Activated CD8-positive, alpha-beta memory T cell treated with anti-CD3 and anti-CD28 coated beads for 48 hours (primary cell): ENCODE data around the gene SMARCD2.
"Not testable (repeated sequence)": the region's sequence is repeated elsewhere in the genome, so short reads cannot be mapped to it uniquely, and the experiment has no call there.

Experiments used
- DNase-seq, 3 experiments: peaks; one replicate each; pipeline ENCODE4 v3.0.0-alpha.2; 2020; ENCODE audit warnings: low read depth in 2 of 3, low spot score in 2 of 3

SMARCD2 gene

DNA sequence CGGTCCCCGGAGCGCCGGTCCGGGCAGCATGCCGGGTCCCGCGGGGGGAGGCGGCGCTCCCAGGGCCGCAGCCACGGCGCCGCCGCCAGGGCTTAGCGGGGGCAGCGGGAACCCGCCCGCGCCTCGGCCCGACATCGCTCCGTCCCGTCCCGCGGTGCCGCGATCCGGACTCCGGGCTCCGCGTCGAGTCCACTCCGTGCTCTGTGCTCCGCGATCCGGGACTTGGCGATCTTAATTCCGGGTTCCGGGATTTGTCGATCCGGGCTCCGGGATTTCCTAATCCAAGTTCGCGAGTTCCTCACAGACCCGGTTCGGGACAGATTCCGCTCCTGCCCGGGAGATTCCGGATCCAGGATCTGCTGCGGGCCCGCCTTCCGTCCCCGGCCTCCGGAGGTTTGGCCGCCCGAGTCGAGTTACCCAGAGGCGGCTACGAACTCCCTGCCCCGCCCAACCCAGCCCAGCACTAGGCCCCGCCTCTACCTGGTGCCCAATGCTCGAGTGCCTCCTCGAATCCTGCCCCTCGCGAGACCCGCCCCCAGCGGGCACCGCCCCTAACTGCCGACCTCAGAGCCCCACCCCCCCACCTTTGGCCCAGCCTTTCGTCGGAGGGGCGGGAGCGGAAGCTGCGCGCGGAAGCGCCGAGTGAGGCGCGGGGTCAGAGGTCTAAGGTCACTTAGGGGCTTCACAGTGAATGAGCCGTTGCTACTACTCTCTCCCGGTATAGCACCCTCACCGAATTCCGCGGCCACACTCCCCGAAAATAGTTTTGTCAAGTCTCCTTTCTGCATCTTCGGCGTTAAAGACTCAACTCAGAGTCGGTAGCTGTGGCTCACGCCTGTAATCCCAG is at the start of gene SMARCD2:
SMARCD2 (minus strand) TSS at position 146 of the 847 bp plus-strand sequence; CDS start at position 135, 11 bp downstream.
- DNase-seq: peak; percentile 93 to 97 (median 96)

DNA sequence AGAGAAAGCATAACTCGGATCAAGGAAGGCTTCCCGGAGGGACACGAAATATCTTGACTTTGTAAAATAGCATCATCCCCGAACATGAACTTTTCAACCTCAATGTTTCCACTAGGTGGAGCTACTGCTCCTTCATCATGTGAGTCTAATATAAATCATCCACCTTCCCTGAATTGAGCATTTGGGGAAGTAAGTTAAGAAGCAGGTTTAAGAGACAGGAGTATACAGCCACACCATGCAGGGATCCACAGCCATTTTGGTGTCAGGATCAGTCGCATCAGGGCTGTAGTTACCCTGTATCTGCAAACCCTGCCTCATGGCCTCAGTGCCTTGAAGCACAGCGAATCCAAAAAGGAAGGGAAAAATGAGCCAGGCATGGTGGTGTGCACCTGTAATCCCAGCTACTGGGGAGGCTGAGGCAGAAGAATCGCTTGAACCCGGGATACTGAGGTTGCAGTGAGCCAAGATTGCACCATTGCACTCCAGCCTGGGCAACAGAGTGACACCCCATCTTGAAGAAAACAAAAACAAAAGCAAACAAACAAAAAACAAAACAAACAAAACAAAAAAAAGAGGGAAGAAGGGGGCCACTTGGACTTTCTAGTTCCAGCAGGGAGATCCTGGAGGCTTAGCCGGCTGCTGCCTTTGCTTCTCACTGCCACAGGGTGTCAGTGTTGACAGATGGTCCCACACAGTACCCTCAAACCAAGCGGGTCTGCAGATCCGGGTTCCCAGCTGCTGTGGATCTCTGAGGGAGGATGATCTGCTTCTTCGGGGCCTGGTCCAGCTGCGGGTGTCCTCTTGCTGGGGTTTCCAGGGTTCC is 46.8 kb upstream of the SMARCD2 start:
- not testable (repeated sequence) for DNase-seq

DNA sequence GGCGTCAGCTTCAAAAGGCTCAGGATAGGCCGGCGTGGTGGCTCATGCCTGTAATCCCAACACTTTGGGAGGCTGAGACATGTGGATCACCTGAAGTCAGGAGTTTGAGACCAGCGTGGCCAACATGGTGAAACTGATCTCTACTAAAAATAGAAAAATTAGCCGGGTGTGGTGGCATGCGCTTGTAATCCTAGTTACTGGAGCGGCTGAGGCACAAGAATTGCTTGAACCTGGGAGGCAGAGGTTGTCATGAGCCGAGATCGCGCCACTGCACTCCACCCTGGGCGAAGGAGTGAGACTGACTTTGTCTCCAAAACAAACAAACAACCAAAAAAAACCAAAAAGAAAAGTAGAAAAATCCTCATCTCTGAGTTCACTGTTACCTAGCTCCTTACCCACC is 42.6 kb upstream of the SMARCD2 start:
- DNase-seq: not testable (repeated sequence)

DNA sequence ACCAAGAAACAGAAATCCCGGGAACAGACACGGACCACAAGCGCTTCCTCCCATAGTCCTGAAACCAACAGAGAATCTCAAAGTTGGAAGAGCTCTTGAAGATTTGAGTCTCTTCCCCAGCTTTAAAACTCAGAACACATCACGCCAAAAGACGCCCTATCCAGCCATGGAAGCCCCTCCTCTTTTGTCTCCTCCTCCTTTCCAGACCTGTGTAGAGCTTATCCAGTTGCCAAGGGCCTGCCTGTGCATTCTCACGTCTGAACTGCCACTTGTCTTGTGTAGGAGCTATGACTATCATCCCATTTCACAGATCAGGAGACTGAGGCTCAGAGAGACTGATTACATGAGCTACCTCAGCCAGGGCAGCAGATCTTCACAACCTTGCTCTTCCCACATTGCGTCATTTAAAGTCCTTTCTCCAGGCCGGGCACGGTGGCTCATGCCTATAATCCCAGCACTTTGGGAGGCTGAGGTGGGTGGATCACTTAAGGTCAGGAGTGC is 40.2 kb upstream of the SMARCD2 start:
- not testable (repeated sequence) for DNase-seq

DNA sequence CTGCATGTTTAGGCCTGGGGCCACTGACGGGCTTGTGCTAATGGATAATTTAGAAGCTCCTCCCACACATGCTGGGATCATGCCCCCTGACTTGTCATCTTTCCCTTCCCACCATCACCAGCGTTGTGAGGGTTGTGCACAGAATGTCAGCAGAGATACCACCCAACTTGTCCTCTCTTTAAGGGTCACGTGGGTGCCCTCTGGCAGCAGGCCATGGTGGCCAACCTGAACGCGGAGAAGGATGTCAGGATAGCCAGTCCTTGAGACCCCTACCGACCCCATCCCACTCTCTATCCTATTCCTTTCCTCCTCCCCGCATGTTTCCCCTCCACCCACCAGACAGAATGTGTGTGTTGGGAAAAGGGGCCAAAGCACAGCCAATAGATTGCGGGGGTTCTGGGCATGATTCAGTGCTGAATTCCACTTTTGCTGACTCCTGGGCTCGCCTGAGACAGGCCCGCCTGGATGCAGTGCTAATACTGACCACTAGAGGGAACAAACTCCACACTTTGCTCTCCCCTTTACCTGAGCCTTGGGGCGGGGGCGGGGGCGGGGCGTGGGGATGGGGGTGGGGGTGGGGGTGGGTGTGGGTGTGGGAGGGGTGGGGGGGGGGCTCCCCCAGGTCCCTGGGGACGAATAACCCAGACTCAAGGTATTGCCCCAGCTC is 39.6 kb upstream of the SMARCD2 start, which contains the start of gene GH2:
GH2 (minus strand) TSS at position 10 of the 667 bp plus-strand sequence. CDS start 143 bp downstream, outside the sequence.
- peak in 2 of 3 experiments; percentile 8 to 38 for DNase-seq

DNA sequence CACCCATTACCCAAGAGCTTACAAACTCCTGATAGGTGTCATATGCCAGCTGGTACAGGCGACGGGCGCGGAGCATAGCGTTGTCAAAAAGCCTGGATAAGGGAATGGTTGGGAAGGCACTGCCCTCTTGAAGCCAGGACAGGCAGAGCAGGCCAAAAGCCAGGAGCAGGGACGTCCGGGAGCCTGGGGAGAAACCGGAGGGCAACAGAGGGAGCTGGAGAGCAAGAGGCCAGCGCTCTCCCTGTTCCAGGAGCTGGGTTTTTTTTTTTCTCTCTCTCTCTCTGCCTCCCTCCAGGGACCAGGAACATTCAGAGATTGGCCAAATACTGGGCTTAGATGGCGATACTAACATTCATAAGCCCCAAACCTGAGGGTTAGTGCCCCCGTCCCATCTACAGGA is 38.9 kb upstream of the SMARCD2 start:
- not testable (repeated sequence) for DNase-seq

DNA sequence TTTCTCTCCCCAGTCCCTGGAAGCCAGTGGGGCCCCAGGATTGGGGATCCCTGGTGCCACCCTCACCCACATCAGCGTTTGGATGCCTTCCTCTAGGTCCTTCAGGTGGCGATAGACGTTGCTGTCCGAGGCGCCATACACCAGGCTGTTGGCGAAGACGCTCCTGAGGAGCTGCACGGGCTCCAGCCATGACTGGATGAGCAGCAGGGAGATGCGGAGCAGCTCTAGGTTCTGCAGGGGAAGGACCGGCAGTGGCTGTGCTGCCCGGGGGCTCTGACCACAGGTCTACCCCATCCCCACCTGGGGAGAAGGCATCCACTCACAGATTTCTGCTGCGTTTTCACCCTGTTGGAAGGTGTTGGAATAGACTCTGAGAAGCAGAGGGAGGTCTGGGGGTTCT is 38.2 kb upstream of the SMARCD2 start:
- no peak for DNase-seq

DNA sequence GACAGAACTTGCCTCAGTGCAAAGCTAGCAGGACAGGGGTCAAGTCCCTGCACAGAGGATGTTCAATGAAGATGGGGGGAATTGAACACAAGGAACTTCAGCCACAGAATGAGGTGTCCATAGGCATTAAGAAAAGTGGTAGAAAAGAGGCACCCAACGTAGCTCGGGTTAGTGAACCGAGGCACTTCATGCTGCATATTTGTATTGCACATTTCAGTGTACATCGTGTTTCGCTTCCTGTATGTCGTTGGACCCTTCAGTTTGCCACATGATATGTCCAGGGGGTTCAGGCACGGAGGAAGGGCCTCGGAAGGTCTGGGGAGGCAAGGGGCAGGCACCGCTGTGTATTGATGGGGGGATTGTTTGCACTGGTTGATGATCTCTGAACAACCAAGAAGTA is 35.9 kb upstream of the SMARCD2 start:
- not testable (repeated sequence) for DNase-seq

DNA sequence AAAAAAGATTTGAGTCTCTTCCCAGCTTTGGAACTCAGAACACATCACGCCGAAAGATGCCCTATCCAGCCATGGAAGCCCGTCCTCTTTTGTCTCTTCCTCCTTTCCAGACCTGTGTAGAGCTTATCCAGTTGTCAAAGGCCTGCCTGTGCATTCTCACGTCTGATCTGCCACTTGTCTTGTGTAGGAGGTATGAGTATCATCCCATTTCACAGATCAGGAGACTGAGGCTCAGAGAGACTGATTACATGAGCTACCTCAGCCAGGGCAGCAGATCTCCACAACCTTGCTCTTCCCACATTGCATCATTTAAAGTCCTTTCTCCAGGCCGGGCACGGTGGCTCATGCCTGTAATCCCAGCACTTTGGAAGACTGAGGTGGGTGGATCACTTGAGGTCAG is 32.2 kb upstream of the SMARCD2 start:
- not testable (repeated sequence) for DNase-seq

DNA sequence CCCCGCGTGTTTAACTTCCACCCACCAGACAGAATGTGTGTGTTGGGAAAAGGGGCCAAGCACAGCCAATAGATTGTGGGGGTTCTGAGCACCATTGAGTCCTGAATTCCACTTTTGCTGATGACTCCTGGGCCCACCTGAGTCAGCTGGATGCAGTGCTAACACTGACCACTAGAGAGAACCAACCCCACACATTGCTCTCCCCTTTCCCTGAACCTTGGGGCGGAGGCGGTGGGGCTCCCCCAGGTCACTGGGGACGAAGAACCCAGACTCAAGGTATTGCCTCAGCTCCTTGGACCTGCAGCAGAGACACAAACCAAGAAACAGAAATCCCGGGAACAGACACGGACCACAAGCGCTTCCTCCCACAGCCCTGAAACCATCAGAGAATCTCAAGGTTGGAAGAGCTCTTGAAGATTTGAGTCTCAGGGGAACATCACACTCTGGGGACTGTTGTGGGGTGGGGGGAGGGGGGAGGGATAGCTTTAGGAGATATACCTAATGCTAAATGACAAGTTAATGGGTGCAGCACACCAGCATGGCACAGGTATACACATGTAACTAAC is 31.7 kb upstream of the SMARCD2 start:
- DNase-seq: not testable (repeated sequence)

DNA sequence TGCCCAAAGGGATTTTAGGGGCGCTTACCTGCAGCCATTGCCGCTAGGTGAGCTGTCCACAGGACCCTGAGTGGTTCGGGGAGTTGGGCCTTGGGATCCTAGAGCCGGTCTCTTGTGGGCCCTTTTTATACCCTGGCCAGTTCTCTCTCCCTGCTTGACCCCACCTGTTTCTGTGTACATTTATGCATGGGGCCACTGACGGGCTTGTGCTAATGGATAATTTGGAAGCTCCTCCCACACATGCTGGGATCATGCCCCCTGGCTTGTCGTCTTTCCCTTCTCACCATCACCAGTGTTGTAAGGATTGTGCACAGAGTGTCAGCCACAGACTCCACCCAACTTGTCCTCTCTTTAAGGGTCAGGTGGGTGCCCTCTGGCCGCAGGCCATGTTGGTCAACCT is 31.1 kb upstream of the SMARCD2 start, which contains the start of gene CSH2:
CSH2 (minus strand) TSS at position 101 of the 400 bp plus-strand sequence; CDS start at position 38, 63 bp downstream.
- DNase-seq: not testable (repeated sequence)

DNA sequence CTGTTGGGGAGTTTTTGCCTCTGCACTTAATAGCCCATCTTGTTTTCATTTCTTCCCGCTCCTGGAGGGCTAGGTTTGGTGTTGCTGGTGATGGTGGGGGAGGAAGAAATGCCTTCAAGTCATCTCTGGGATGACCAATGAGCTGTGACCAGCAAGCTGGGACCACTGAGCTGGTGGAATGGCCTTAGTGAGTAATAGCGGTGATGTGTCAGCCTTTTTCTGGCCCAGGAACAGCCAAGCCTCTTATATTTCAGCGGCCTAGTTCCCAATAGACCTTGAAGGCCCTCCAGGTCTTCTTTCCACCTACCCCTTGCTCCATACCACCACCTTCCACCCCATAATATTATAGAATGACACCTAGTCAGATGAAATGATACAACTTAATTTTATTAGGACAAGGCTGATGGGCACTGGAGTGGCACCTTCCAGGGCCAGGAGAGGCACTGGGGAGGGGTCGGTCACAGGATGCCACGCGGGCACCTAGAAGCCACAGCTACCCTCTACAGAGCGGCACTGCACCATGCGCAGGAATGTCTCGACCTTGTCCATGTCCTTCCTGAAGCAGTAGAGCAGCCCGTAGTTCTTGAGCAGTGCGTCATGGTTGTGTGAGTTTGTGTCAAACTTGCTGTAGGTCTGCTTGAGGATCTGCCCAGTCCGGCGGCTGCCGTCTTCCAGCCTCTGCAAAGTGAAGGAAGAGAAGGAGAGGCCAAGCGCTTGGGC is 29.3 kb upstream of the SMARCD2 start:
- DNase-seq: not testable (repeated sequence)

DNA sequence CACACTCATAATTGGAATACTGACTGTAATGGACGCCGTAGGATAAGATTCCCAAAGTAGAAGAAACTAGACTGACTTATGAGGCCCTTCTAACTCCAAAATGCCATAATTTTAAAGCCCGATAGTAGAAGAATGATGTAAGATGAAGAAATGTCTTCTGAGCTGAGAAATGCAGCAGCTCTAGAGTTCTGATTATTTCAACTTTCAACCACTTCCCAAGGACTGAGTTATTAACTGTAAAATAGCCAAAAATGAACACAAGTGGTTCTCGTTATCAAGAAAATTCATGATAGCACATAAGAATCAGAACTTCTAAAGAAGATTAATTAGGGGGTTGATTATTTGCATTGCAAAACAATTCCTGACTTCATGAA is 27.8 kb upstream of the SMARCD2 start:
- not testable (repeated sequence) for DNase-seq

DNA sequence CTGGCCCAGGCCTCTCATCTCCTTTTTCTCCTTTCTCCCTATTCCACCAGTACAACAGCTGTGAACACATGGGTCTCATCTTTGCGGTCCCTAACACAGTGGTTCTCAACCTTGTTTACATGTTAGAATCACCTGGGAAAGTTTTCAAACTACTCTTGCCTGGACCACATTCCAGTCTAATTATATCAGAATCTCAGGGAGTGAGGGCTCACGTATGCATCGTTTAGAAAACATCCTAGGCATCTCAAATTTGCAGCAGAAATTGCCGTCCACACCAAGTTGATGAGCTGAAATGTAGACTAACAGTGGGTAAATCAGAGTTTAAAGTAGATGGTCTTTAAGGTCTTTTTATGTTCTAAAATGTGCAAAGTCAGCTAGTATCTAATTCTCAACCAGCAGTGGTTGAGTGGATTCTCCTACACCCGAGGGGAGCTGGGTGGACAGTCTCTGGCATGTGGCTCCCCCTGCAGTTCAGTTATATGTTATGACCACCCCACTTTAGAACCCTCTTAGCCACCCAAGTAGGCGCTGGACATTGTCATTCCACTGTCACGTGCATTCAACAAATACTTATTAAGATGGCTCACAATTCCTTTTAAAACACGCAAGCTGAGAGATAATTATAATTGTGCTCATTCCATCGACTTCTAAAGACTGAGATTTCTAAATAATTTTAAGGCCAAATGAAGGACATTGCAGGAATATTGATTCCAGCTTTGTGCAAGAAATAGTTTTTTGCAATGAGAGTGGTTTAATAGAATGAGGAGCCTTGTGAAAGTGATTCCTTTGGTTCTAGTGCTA is 27.2 kb upstream of the SMARCD2 start:
- not testable (repeated sequence) for DNase-seq

DNA sequence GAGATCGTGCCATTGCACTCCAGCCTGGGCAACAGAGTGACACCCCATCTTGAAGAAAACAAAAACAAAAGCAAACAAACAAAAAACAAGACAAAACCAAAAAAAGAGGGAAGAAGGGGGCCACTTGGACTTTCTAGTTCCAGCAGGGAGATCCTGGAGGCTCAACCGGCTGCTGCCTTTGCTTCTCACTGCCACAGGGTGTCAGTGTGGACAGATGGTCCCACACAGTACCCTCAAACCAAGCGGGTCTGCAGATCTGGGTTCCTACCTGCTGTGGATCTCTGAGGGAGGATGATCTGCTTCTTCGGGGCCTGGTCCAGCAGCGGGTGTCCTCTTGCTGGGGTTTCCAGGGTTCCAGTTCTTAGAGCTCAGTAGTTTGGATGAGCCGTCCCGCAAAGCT is 24.1 kb upstream of the SMARCD2 start:
- DNase-seq: not testable (repeated sequence)

DNA sequence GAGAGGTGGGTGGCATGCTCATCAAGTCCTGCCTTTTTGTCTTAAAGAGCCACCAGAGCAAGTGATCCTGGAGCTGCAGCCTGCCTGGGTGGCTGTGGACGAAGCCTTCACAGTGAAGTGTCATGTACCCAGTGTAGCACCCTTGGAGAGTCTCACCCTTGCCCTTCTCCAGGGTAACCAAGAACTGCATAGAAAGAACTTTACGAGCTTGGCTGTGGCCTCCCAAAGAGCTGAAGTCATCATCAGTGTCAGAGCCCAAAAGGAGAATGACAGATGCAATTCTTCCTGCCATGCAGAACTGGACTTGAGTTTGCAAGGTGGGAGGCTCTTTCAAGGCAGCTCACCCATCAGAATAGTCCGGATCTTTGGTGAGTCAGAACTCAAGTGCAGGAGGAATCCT is 16.8 kb upstream of the SMARCD2 start:
- DNase-seq: no peak

DNA sequence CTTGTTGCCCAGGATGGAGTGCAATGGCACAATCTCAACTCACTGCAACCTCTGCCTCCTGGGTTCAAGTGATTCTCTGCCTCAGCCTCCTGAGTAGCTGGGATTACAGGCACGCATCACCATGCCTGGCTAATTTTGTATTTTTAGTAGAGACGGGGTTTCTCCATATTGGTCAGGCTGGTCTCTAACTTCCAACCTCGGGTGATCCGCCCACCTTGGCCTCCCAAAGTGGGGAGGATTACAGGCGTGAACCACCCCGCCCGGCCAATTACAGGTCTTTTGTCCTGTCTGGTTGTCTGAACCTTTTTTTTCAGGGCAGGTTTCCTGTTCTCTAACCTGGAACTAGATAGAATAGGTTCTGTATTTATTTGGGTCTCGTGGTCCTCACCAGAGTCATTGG is 13.9 kb upstream of the SMARCD2 start:
- not testable (repeated sequence) for DNase-seq

DNA sequence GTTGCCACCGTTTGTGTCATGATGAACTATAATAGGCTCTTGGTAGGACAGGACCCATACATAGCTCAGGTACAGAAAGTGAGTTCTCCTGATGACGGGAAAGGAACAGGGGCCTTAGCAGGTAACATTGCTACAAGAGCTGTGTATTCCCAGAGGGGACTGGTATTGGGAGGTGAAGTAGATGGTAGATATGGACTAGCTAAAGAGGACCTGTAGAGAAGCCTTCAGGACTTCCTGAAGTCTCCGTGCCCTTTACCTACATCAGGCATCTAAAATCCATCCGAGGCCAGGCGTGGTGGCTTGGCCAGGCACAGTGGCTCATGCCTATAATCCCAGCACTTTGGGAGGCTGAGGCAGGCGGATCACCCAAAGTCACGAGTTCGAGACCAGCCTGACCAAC is 12.7 kb upstream of the SMARCD2 start:
- DNase-seq: no peak

DNA sequence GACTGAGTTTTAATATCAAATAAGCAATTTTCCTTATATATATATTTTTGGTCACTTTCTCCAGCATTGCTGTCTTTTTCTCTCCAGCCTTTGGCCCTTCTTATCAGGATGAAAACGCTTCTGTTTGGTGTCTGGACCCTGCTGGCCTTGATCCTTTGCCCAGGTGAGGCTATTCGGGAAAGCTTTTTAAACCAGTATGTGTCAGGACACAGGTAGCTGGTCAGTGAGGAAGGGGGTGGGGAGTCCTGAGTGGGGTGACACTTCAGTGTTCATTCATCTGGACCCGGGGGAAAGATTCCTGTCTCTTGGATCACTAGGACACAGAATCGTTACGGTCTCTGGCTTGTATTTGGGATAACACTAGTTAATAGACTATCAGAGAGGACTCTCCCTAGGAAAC is 12.2 kb upstream of the SMARCD2 start:
- no peak for DNase-seq
